ENCODE measurements around the gene CCNK.

CCNK gene

GRCh38 chr14:99506276-99506675 lies 25.1 kb downstream of the CCNK start:
- Histone ChIP-seq H3K27ac (ENCODE audit: low read depth, low read length, poor library complexity, severe bottlenecking) (no peak overlapping the region), H2AFZ (ENCODE audit: low read length) (no peak overlapping the region), H3K27me3 (ENCODE audit: insufficient read depth, low read length) (no peaks in the 10 kb centered on the region), H3K4me1 (ENCODE audit: insufficient read depth, low read length, severe bottlenecking) (no peaks in the 10 kb centered on the region), H3K36me3 (ENCODE audit: insufficient read depth, low read length) (peaks cover 85% of the 10 kb centered on the region), H3K4me3 (ENCODE audit: low read depth, low read length, poor library complexity, severe bottlenecking) (no peak overlapping the region), H3K79me2 (ENCODE audit: insufficient read depth, low read length) (no peaks in the 10 kb centered on the region), H3K9ac (ENCODE audit: low read length) (no peak overlapping the region), H4K20me1 (ENCODE audit: insufficient read depth, low read length) (no peaks in the 10 kb centered on the region), H3K4me2 (ENCODE audit: low read length) (no peak overlapping the region), H3K9me3 (ENCODE audit: low read length) (no peaks in the 10 kb centered on the region), H3F3A (ENCODE audit: insufficient read depth, low read length) (no peaks in the 10 kb centered on the region), H3K9me2 (ENCODE audit: low read depth, low read length) (no peaks in the 10 kb centered on the region)
- no peak for TF ChIP-seq EZH2 (IDR thresholded peaks at IDR 0.05; ENCODE audit: borderline replicate concordance, low read length)
- no peak for TF ChIP-seq CTCF (IDR thresholded peaks at IDR 0.05; ENCODE audit: low read length)

- Histone ChIP-seq H4K20me1 (ENCODE audit: insufficient read depth, low read length) (no peaks in the 10 kb centered on the region), H3K4me2 (ENCODE audit: low read length) (no peak overlapping the region), H3K27me3 (ENCODE audit: insufficient read depth, low read length) (no peaks in the 10 kb centered on the region), H3K9ac (ENCODE audit: low read length) (no peak overlapping the region), H3K9me2 (ENCODE audit: low read depth, low read length) (no peaks in the 10 kb centered on the region), H3K36me3 (ENCODE audit: insufficient read depth, low read length) (peaks cover 69% of the 10 kb centered on the region), H3K4me1 (ENCODE audit: insufficient read depth, low read length, severe bottlenecking) (no peaks in the 10 kb centered on the region), H2AFZ (ENCODE audit: low read length) (no peak overlapping the region), H3K9me3 (ENCODE audit: low read length) (no peaks in the 10 kb centered on the region), H3K79me2 (ENCODE audit: insufficient read depth, low read length) (no peaks in the 10 kb centered on the region), H3F3A (ENCODE audit: insufficient read depth, low read length) (no peaks in the 10 kb centered on the region), H3K4me3 (ENCODE audit: low read depth, low read length, poor library complexity, severe bottlenecking) (no peak overlapping the region), H3K27ac (ENCODE audit: low read depth, low read length, poor library complexity, severe bottlenecking) (no peak overlapping the region)
- TF ChIP-seq EZH2 (IDR thresholded peaks at IDR 0.05; ENCODE audit: borderline replicate concordance, low read length) (no peak), CTCF (IDR thresholded peaks at IDR 0.05; ENCODE audit: low read length) (no peak)
Observed at GRCh38 chr14:99507860-99508640, 26.8 kb downstream of the CCNK start.

- no peaks in the 10 kb centered on the region for H3K79me2 ChIP-seq (ENCODE audit: insufficient read depth, low read length)
- H3K4me2 ChIP-seq (ENCODE audit: low read length): no peak overlapping the region
- no peaks in the 10 kb centered on the region for H3K27me3 ChIP-seq (ENCODE audit: insufficient read depth, low read length)
- TF ChIP-seq CTCF (IDR thresholded peaks at IDR 0.05; ENCODE audit: low read length): no peak
- TF ChIP-seq EZH2 (IDR thresholded peaks at IDR 0.05; ENCODE audit: borderline replicate concordance, low read length): no peak
- H3K36me3 ChIP-seq (ENCODE audit: insufficient read depth, low read length): peaks cover 59% of the 10 kb centered on the region
- no peak overlapping the region for H2AFZ ChIP-seq (ENCODE audit: low read length)
- H3K9ac ChIP-seq (ENCODE audit: low read length): no peak overlapping the region
- no peak overlapping the region for H3K4me3 ChIP-seq (ENCODE audit: low read depth, low read length, poor library complexity, severe bottlenecking)
- no peaks in the 10 kb centered on the region for H4K20me1 ChIP-seq (ENCODE audit: insufficient read depth, low read length)
- no peaks in the 10 kb centered on the region for H3F3A ChIP-seq (ENCODE audit: insufficient read depth, low read length)
- no peaks in the 10 kb centered on the region for H3K9me3 ChIP-seq (ENCODE audit: low read length)
- no peak overlapping the region for H3K27ac ChIP-seq (ENCODE audit: low read depth, low read length, poor library complexity, severe bottlenecking)
- H3K4me1 ChIP-seq (ENCODE audit: insufficient read depth, low read length, severe bottlenecking): no peaks in the 10 kb centered on the region
- no peaks in the 10 kb centered on the region for H3K9me2 ChIP-seq (ENCODE audit: low read depth, low read length)
Observed at GRCh38 chr14:99508896-99509629, 27.9 kb downstream of the CCNK start.
